ENCODE measurements around the gene NAA10.

GRCh38 chrX:153884590-153884989 lies 50.2 kb downstream of the NAA10 start:
- TF ChIP-seq CTCF (IDR thresholded peaks at IDR 0.05) (no peak), POLR2A (IDR thresholded peaks at IDR 0.05) (no peak)
